H1 (cell line): ENCODE data around the gene LTA. TPM values are rescaled to one million over a fixed set of nuclear protein-coding genes. Genes with fewer than 3 reads are reported as not detected.

Experiments used
- E2F6 ChIP-seq: IDR thresholded peaks from 2 replicates; pipeline ENCODE4 v1.6.1; 2012; ENCODE audit warnings: inconsistent platforms
- polyA plus RNA-seq, 7 experiments: library from polyadenylated mRNA; depleted of rRNA in 3 of 7; stranded (reverse) in 5 of 7; unstranded in 2 of 7; fragments of >200 nt in 5 of 7; fragments of 200-250 nt in 2 of 7; gene quantifications; 1 replicate in 5 of 7; 2 replicates in 1 of 7; 4 replicates in 1 of 7; pipeline versions ENCODE4 v1.2.1 to v1.2.3, GENCODE V29; 2011 to 2013; ENCODE audit warnings: missing spikeins in 2 of 7, mixed read lengths in 2 of 7
- total RNA-seq: library from RNA; stranded (reverse); fragmentation: NEBNext Ultra II Directional; extraction: Animal tissue kit (Norgen Biotek cat#: 25700); gene quantifications from 2 replicates; pipeline ENCODE4 v1.2.1, GENCODE V29; 2021

The LTA gene
- total and polyA plus RNA-seq, 2 of the 8 experiments (the other 6 are each of a cell fraction or from before 2014, with no cell fraction given): not detected

- TF ChIP-seq E2F6: no peak
Observed at GRCh38 chr6:31577579-31577966, 5.5 kb downstream of the LTA start (continued).
